Aorta (tissue), 5 donors: Measurements from ENCODE around the gene ATAD1. TPM values are rescaled to one million over a fixed set of nuclear protein-coding genes. Genes with fewer than 3 reads are reported as not detected.
"Not testable (repeated sequence)": the region's sequence is repeated elsewhere in the genome, so short reads cannot be mapped to it uniquely, and the experiment has no call there.

Experiments used
- ATAC-seq: fragments of 200-7000 bp; cut with Tn5 transposase; one replicate; pipeline ENCODE4 v1.9.1; 2022; ENCODE audit warnings: moderate library complexity; ENCODE audit not compliant: low FRiP score
- DNase-seq, 2 donors: peaks; one replicate each; pipeline ENCODE4 v3.0.0-alpha.2; 2020
- H3K27ac ChIP-seq, 2 donors: one replicate each; pipeline ENCODE4 v1.5.1; 2013; ENCODE audit warnings: low read length in 2 of 2, mild to moderate bottlenecking in 2 of 2, moderate library complexity in 2 of 2, control low read depth in 1 of 2, inconsistent platforms in 1 of 2, low read depth in 1 of 2
- H3K27me3 ChIP-seq, 2 donors: one replicate each; pipeline ENCODE4 v1.6.1; 2013; ENCODE audit warnings: control low read depth in 1 of 2, low read length in 1 of 2, mild to moderate bottlenecking in 1 of 2, moderate library complexity in 1 of 2; ENCODE audit not compliant: insufficient read depth in 2 of 2, control insufficient read depth in 1 of 2
- H3K36me3 ChIP-seq, 2 donors: one replicate each; pipeline ENCODE4 v1.6.1; 2013; ENCODE audit warnings: control low read depth in 1 of 2, low read length in 1 of 2, mild to moderate bottlenecking in 1 of 2; ENCODE audit not compliant: insufficient read depth in 2 of 2, control insufficient read depth in 1 of 2
- H3K4me1 ChIP-seq, 2 donors: one replicate each; pipeline ENCODE4 v1.6.1; 2013; ENCODE audit warnings: low read length in 2 of 2, control low read depth in 1 of 2, mild to moderate bottlenecking in 1 of 2, moderate library complexity in 1 of 2; ENCODE audit not compliant: insufficient read depth in 2 of 2, control insufficient read depth in 1 of 2
- H3K4me3 ChIP-seq, 2 donors: one replicate each; pipeline ENCODE4 v1.5.1; 2013; ENCODE audit warnings: low read length in 2 of 2, control low read depth in 1 of 2, mild to moderate bottlenecking in 1 of 2
- H3K9me3 ChIP-seq: one replicate; pipeline ENCODE4 v1.6.1; 2013; ENCODE audit warnings: mild to moderate bottlenecking, low read length; ENCODE audit not compliant: control insufficient read depth
- WGBS, 2 donors: extraction: QIAGEN DNeasy Blood & Tissue Kit; methylation state at CpG; one replicate each; pipeline ENCODE4 v1.1.7; 2013; 5-methylcytosine and 5-hydroxymethylcytosine counted together
- intact Hi-C, 2 donors: fragments of 100-400 bp; cut with DNase I; formaldehyde crosslinking; loops; one replicate each; pipeline versions ENCODE4 v1.14.2 to v1.15.0; 2022
- polyA plus RNA-seq, 2 donors: library from polyadenylated mRNA; stranded (reverse); fragments of 200-250 nt; gene quantifications; one replicate each; pipeline ENCODE4 v1.2.3, GENCODE V29; 2013
- total RNA-seq, 2 donors: library from RNA; stranded (reverse); fragmentation: NEBNext Ultra II Directional; extraction: Animal tissue kit (Norgen Biotek cat#: 25700); gene quantifications; one replicate each; pipeline ENCODE4 v1.2.1, GENCODE V29; 2021
- donor health status: healthy with polysubstance abuse.
- donor health status: Bipolar disorder and iron deficiency.
- donor health status: DM: no; HTN: no; CAD: no.
- donor health status: DM: no; HTN: no; CAD: no.
- donor health status: DM: yes; HTN: yes; CAD: no.

ATAD1 gene
- total and polyA plus RNA-seq, 4 donors, result 18.8 to 43.4 (median 32.1) TPM

DNA sequence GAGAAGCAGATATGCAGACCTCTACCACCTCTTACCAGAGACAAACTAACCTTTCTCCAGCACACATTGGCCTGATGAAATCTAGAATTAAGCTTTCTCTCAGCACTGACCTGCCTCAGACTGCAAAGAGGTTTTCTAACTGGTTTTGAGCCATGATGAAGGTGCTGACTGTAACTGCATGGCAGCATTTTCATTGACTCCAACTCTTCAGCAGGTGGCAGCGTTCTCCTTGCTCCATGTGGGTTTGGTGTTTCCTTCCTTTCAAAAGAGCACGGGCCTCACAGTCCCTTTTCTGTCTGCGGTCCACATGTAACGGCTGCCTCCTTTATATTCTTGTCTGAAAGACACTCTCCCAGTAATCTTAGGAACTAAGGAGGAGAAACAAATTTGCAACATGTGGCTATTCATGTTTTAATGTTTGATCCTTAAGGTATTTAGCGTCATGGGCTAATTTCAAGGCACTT is 32.7 kb upstream of the ATAD1 start:
- Histone ChIP-seq H3K4me1 (no peaks in the 10 kb centered on the region), H3K9me3 (no peaks in the 10 kb centered on the region), H3K27me3 (no peaks in the 10 kb centered on the region), H3K4me3 (no peak overlapping the region), H3K27ac (no peak overlapping the region), H3K36me3 (no peaks in the 10 kb centered on the region)
- WGBS, 2 donors, result 13 to 14% methylated on average over 5 of the region's 5 CpGs
- intact Hi-C loops, result loop anchor here in 1 of 2 donors (5.0 kb wide), 1 partner anchor 702 kb away; no protein-coding TSS in a partner anchor
- DNase-seq (peak in 1 of 2 donors; percentile 55), ATAC-seq (peak; percentile 84)

DNA sequence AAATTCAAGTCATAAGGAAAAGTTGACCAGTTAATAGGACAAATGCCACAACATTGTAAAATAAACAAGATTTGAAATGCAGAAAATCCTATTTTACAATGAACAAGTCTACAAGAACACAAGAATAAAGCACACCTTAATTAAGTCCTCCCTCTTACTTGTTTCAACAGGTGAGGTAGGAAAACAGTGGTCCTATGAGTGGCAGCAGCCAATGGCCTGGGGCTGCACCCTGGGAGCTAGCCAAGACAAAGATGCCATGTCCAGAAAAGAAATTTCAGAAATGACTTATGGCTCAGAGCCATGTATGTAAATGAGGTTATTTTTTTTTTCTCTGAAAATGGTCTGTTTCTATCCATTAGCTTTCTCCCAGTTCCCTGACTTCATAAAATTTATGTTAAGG is 31.0 kb upstream of the ATAD1 start:
- H3K27me3 ChIP-seq, result no peaks in the 10 kb centered on the region
- no peak overlapping the region for H3K27ac ChIP-seq
- intact Hi-C loops, result loop anchor here in 1 of 2 donors (5.0 kb wide), 1 partner anchor 708 kb away; no protein-coding TSS in a partner anchor
- H3K9me3 ChIP-seq, result no peaks in the 10 kb centered on the region
- H3K4me1 ChIP-seq, result no peaks in the 10 kb centered on the region
- H3K4me3 ChIP-seq, result no peak overlapping the region
- DNase-seq, result no peak
- ATAC-seq, result no peak
- H3K36me3 ChIP-seq, result no peaks in the 10 kb centered on the region

DNA sequence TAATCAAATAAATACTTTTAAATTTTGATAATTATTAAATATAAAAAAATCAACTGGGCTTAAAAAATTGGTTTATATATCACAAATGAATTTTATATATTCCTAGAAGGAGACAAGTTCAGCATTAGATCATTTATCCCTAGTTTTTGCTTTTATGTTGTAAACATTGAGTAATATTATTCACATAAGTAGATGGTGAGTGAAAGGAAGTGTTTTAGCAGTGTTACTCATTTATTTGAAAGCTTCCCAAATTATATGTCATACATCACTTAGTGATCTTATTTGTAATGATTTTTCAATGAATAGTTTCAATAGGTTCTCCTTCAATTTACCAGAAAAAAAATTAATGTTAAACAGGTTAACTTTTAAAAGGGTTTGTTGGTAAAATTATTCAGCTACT is 29.5 kb upstream of the ATAD1 start:
- no peak overlapping the region for H3K4me3 ChIP-seq
- no peaks in the 10 kb centered on the region for H3K4me1 ChIP-seq
- DNase-seq (no peak), ATAC-seq (no peak)
- H3K27ac ChIP-seq, result no peak overlapping the region
- intact Hi-C loops, result loop anchor here in 1 of 2 donors (5.0 kb wide), 1 partner anchor 710 kb away; no protein-coding TSS in a partner anchor
- no peaks in the 10 kb centered on the region for H3K9me3 ChIP-seq
- H3K36me3 ChIP-seq, result no peaks in the 10 kb centered on the region
- no peaks in the 10 kb centered on the region for H3K27me3 ChIP-seq

- not testable (repeated sequence) for H3K4me3 ChIP-seq, H3K4me1 ChIP-seq, ATAC-seq, DNase-seq, H3K27ac ChIP-seq, H3K9me3 ChIP-seq, H3K27me3 ChIP-seq, H3K36me3 ChIP-seq
- 93 to 95% methylated on average over 8 of the region's 8 CpGs for WGBS, 2 donors
- intact Hi-C loops, result loop anchor here in 1 of 2 donors (5.0 kb wide), 1 partner anchor 711 kb away; no protein-coding TSS in a partner anchor
These were observed 28.7 kb upstream of the ATAD1 start for GRCh38 chr10:87846711-87847110.

- no peak overlapping the region for H3K4me3 ChIP-seq
- DNase-seq (no peak), ATAC-seq (no peak)
- H3K27me3 ChIP-seq, result no peaks in the 10 kb centered on the region
- no peaks in the 10 kb centered on the region for H3K4me1 ChIP-seq
- intact Hi-C loops, result loop anchor here in 1 of 2 donors (5.0 kb wide), 1 partner anchor 711 kb away; no protein-coding TSS in a partner anchor
- H3K27ac ChIP-seq, result no peak overlapping the region
- no peaks in the 10 kb centered on the region for H3K36me3 ChIP-seq
- 83% methylated on average over 7 of the region's 7 CpGs for WGBS, 2 donors
- no peaks in the 10 kb centered on the region for H3K9me3 ChIP-seq
These were observed 28.0 kb upstream of the ATAD1 start for GRCh38 chr10:87846023-87846422.

DNA sequence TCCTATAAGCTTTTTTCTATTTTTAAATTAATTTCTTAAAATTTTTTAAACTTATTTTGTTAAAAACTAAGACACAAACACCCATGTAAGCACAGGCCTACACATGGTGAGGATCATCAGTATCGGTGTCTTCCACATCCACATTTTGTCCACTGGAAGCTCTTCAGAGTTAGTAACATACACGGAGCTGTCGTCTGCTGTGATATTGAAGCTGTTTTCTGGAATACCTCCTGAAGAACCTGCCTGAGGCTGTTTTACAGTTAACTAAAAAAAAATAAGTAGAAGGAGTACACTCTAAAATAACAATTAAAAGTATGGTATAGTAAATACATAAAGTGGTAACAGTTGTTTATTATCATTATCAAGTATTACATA is 27.6 kb upstream of the ATAD1 start:
- intact Hi-C loops, result loop anchor here in 1 of 2 donors (5.0 kb wide), 1 partner anchor 712 kb away; no protein-coding TSS in a partner anchor
- H3K4me3 ChIP-seq, result no peak overlapping the region
- H3K4me1 ChIP-seq, result no peaks in the 10 kb centered on the region
- no peaks in the 10 kb centered on the region for H3K27me3 ChIP-seq
- no peak for ATAC-seq
- H3K9me3 ChIP-seq, result no peaks in the 10 kb centered on the region
- H3K36me3 ChIP-seq, result no peaks in the 10 kb centered on the region
- H3K27ac ChIP-seq, result no peak overlapping the region
- 91 to 93% methylated on average over 3 of the region's 3 CpGs for WGBS, 2 donors
- no peak for DNase-seq

- DNase-seq (no peak), ATAC-seq (no peak)
- intact Hi-C loops, result loop anchor here in 1 of 2 donors (5.0 kb wide), 1 partner anchor 712 kb away; no protein-coding TSS in a partner anchor
- H3K9me3 ChIP-seq, result no peaks in the 10 kb centered on the region
- no peaks in the 10 kb centered on the region for H3K36me3 ChIP-seq
- H3K4me1 ChIP-seq, result no peaks in the 10 kb centered on the region
- no peak overlapping the region for H3K4me3 ChIP-seq
- no peaks in the 10 kb centered on the region for H3K27me3 ChIP-seq
- no peak overlapping the region for H3K27ac ChIP-seq
- WGBS, 2 donors, result 46 to 51% methylated on average over 1 of the region's 1 CpG
These were observed 27.0 kb upstream of the ATAD1 start for GRCh38 chr10:87844837-87845623.

DNA sequence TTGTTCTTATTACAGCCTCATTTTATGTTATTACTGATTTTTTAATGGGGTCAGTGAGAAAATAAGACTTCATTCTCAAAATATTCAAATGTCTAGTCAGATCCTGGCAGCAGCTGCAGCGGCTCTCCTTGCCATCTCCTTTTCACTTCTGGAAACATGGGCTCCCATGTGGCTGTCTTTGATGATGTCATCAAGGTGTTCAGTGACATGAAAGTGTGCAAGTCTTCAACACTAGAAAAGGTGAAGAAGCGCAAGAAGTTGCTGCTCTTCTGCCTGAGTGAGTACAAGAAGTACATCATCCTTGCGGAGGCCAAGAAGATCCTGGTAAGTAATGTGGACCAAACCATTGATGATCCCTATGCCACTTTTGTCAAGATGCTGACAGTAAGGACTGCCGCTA is 25.7 kb upstream of the ATAD1 start:
- no peaks in the 10 kb centered on the region for H3K27me3 ChIP-seq
- H3K4me3 ChIP-seq, result no peak overlapping the region

More for the DNA sequence above, 25.7 kb upstream of the ATAD1 start:
- Histone ChIP-seq H3K36me3 (no peaks in the 10 kb centered on the region), H3K27ac (no peak overlapping the region), H3K4me1 (no peaks in the 10 kb centered on the region), H3K9me3 (no peaks in the 10 kb centered on the region)
- no peak for DNase-seq
- intact Hi-C loops, result no loop called here
- WGBS, 2 donors, result 97 to 98% methylated on average over 4 of the region's 4 CpGs
- ATAC-seq, result no peak
